Myocyte (in vitro differentiated cells): Measurements from ENCODE around the gene NFAM1. TPM values are rescaled to one million over a fixed set of nuclear protein-coding genes. Genes with fewer than 3 reads are reported as not detected.

Source experiments
- DNase-seq: peaks from one replicate; pipeline ENCODE4 v3.0.0-alpha.2; 2012; ENCODE audit warnings: low read depth
- total RNA-seq: library from RNA; depleted of rRNA; stranded (reverse); fragments of >200 nt; gene quantifications from 2 replicates; pipeline ENCODE4 v1.2.3, GENCODE V29; 2014

NFAM1 gene
- total RNA-seq, 1 donor from 2014 or later = not detected

DNA sequence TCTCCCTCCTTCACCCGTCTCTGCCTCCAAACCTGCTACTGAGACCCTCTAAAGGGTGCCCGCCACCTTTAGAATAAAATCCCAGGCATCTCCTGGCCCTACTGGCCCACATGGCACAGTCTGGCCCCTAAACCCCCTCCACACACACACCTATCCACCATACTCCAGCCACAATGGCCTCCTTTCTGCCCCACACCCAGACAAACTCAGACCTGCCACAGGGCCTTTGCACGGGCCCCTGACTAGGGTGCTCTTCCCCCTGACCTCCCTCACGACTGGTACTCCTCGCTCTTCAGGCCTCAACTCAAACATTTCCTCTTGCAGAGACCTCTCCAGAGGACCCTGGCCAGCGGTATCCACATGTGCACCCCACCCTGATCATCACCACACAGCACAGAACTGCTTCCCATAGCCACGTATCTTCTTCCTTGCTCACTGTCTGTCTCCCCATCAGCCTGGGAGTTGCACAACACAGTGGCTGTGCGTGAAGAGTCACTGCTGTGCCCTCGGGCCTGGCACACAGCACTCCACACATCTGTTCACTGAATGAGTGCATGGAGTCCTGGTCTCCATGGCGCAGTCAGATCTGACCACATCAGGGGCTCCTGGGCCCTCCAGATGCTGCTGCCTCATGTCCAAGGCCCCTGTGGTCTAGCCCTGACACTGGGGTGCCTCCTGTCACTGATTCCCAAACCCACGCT lies 95.5 kb downstream of the NFAM1 start:
- no peak for DNase-seq

DNA sequence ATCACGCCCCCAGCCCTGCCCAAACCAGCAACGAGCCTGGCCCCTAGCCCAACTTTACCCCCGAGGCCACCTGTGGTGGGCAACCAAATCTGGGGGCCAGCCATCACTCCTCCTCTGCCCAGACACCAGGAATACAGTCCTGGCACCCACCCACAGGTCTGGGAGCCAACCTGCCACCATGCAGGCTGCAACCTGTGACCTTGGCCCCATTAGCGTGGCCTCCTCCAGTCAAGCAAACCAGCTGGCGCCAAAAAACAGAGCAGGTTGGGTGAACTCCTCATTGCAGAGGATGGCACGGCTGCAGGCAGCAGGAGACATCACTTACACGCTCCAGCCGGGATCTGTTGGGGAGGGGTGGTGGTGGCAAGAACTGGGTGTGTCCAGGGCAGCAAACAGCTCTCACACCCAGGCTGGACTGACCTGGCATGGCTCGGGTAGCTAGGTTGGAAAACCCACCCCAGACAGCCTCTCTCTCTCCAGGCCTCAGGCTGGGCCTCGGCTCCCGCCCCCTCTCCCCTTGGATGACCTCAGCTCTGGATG lies 96.3 kb downstream of the NFAM1 start:
- DNase-seq = no peak

DNA sequence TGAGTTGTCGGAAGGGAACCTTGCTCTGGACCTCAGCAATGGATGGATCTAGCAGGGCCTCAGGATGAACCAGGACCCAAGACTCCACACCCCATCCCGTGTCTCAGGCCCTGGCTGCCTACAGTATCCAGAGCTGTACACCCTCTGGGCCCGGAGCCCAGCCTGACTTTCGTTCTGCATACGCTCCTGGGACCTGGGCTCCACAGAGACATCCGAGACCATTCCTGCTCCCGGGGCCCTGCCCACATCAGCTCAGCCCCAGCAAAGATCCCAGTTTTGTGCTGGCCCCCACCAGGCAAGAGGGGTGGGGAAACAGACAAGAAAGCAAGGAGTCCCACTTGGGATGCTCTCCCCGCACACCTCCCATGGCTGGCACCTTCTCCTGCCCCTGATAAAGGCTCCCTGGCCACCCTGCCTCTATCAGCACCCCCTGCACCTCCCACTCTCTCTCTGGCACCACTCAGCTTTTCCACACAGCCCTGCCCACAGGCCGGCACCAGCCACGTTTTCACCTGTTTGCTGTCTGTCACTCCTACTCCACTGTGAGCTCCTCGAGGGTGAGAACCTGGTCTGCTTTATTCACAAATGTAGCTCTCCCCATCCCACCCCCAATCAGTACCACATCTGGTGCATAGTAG lies 97.2 kb downstream of the NFAM1 start:
- DNase-seq = peak; percentile 31

DNA sequence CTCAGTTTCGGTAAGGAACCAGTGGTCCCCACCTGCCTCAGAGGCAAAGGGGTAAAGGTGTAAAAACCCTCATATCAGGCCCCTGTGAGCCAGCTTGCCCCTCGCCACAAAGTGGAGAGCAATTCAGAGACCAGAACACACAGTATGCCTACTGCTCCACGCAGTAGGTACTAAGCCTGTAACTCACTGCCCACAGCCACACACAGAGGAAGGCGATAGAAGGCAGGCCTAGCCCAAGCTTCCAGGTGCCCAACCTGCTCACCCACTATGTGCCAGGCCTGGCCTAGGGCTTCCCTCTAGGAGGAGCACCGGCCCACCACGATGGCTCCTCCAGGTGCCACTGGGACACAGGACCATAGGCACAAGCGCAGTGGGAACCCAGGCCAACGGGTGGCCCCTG lies 98.7 kb downstream of the NFAM1 start:
- DNase-seq = no peak

DNA sequence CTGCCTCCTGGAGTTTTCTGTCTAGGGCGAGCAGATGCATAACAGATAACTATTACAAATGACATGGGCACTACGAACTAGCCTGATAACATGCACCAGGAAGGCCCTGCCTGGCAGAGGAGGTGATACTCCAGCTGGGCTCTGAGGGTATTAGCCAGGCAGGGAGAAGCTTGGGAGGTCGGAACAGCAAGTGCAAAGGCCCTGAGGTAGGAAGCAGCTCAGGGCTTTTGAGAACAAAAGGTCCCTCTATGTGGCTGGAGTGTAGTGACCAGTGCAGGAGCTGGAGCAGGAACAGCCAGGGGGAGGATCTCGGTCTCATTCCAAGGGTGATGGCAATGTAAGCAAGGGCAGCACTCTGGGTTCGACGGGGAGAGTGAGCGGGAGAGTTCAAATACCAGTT lies 100.1 kb downstream of the NFAM1 start:
- DNase-seq = no peak

DNA sequence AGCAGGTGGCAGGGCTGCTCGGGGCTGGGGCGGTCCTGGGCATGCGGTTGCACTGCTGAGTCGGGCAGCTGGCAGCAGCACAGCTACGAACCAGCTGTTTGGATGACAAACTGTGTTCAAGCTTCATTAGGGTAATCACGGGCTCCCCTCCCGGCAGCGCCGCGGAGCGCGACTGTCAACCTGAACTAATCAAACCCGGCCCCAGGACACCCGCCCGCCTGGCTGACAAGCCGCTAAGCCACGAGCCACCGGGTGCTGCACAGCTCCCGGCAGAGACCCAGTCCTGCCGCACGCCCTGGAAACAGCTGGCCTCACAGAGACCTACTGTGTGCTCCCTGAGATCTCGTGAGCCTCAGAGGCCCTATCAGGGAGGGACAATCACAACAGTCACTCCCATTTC lies 101.2 kb downstream of the NFAM1 start:
- DNase-seq = peak; percentile 85

Other genes starting within 250 kb of the NFAM1 start
- 10.9 and 11.5 TPM in 2 replicates for gene TCF20, start 161.8 kb downstream of the NFAM1 start, total RNA-seq
- 16.7 and 17.7 TPM in 2 replicates for gene RRP7A, start 87.4 kb upstream of the NFAM1 start, total RNA-seq
- 1.6 and 2.8 TPM in 2 replicates for gene SERHL2, start 121.6 kb upstream of the NFAM1 start, total RNA-seq
- gene POLDIP3, start 182.5 kb upstream of the NFAM1 start, total RNA-seq = 26.2 and 29.5 TPM in 2 replicates
- not detected in 2 replicates for gene ATP5MGL, start 208.2 kb upstream of the NFAM1 start, total RNA-seq
- 213 and 237 TPM in 2 replicates for gene CYB5R3, start 217.0 kb upstream of the NFAM1 start, total RNA-seq